Suprapubic skin (tissue), 4 donors: Measurements from ENCODE around the gene TBC1D5.

Source experiments
- CTCF ChIP-seq, 2 donors: fragments of 200-600 bp in 1 of 2; fragments of 450-650 bp in 1 of 2; sonication (generic) in 1 of 2; IDR thresholded peaks; one replicate each; pipeline ENCODE4 v1.5.1; 2016 to 2019; ENCODE audit warnings: antibody characterized with exemption in 2 of 2, mild to moderate bottlenecking in 1 of 2, moderate library complexity in 1 of 2
- EP300 ChIP-seq: sonication (generic); formaldehyde crosslinking; IDR thresholded peaks from one replicate; pipeline ENCODE4 v1.6.1; 2017; ENCODE audit warnings: antibody characterized with exemption
- POLR2A ChIP-seq, 2 donors: fragments of 450-650 bp; IDR thresholded peaks; one replicate each; pipeline ENCODE4 v1.6.1; 2017; ENCODE audit warnings: antibody characterized with exemption in 2 of 2, mild to moderate bottlenecking in 2 of 2, moderate library complexity in 2 of 2
- POLR2AphosphoS5 ChIP-seq, 3 donors: sonication (generic); formaldehyde crosslinking; IDR thresholded peaks; one replicate each; pipeline ENCODE4 v1.6.1; 2017; ENCODE audit warnings: antibody characterized with exemption in 3 of 3

- TF ChIP-seq POLR2AphosphoS5 (IDR thresholded peaks at IDR 0.05) (no peak), CTCF (IDR thresholded peaks at IDR 0.05) (no peak), POLR2A (IDR thresholded peaks at IDR 0.05) (no peak), EP300 (no peak)
Observed at GRCh38 chr3:17394541-17395155, 347.8 kb downstream of the TBC1D5 start.
